HG02759 (cell line): ENCODE data around the gene PXK.
A peak's percentile ranks its signal among the peaks of the same experiment; 100 is the strongest.

Experiments used
- ATAC-seq: cut with Tn5 transposase; IDR thresholded peaks from one replicate; pipeline ENCODE4 v1.9.1; 2021; ENCODE audit warnings: mild to moderate bottlenecking, moderate library complexity; ENCODE audit not compliant: unreplicated experiment

Gene PXK

GRCh38 chr3:58379351-58380073 is 46.8 kb downstream of the PXK start:
- ATAC-seq: no peak

- ATAC-seq: no peak
Observed at GRCh38 chr3:58383476-58383875, 50.8 kb downstream of the PXK start.

- no peak for ATAC-seq
Observed at GRCh38 chr3:58383904-58384303, 51.2 kb downstream of the PXK start.

GRCh38 chr3:58384381-58385090 is 51.8 kb downstream of the PXK start:
- ATAC-seq: no peak

- ATAC-seq: no peak
Observed at GRCh38 chr3:58386626-58387365, 54.1 kb downstream of the PXK start.

- ATAC-seq: no peak
Observed at GRCh38 chr3:58387650-58388546, 55.2 kb downstream of the PXK start.

- no peak for ATAC-seq
Observed at GRCh38 chr3:58388550-58389091, 55.9 kb downstream of the PXK start.

- ATAC-seq: no peak
Observed at GRCh38 chr3:58391156-58391865, 58.6 kb downstream of the PXK start.

GRCh38 chr3:58392181-58392580 is 59.5 kb downstream of the PXK start:
- ATAC-seq: no peak

GRCh38 chr3:58394339-58394738 is 61.6 kb downstream of the PXK start:
- ATAC-seq: no peak

- ATAC-seq: no peak
Observed at GRCh38 chr3:58398669-58399333, 66.1 kb downstream of the PXK start.

- no peak for ATAC-seq
Observed at GRCh38 chr3:58403513-58404109, 70.9 kb downstream of the PXK start.

- no peak for ATAC-seq
Observed at GRCh38 chr3:58404396-58404795, 71.7 kb downstream of the PXK start.

- ATAC-seq: no peak
Observed at GRCh38 chr3:58408906-58409305, 76.2 kb downstream of the PXK start.

- no peak for ATAC-seq
Observed at GRCh38 chr3:58409663-58410062, 77.0 kb downstream of the PXK start.

- ATAC-seq: no peak
Observed at GRCh38 chr3:58411036-58411435, 78.3 kb downstream of the PXK start.

- ATAC-seq: peak; percentile 43
Observed at GRCh38 chr3:58411851-58412830, 79.4 kb downstream of the PXK start.
